Tibial nerve (tissue), 4 donors: ENCODE data around the gene ZBTB44. TPM values are rescaled to one million over a fixed set of nuclear protein-coding genes. Genes with fewer than 3 reads are reported as not detected.
"Not testable (repeated sequence)": the region's sequence is repeated elsewhere in the genome, so short reads cannot be mapped to it uniquely, and the experiment has no call there.

Experiments used
- DNase-seq, 2 donors: peaks; one replicate each; pipeline ENCODE4 v3.0.0-alpha.2; 2019; ENCODE audit warnings: low spot score in 2 of 2
- H3K27ac ChIP-seq, 4 donors: fragments of 200-600 bp; sonication (generic) in 3 of 4; one replicate each; pipeline ENCODE4 v1.5.1; 2017 to 2019; ENCODE audit warnings: mild to moderate bottlenecking in 1 of 4
- H3K27me3 ChIP-seq, 2 donors: fragments of 200-600 bp; sonication (generic) in 1 of 2; one replicate each; pipeline versions ENCODE4 v1.5.1 to v1.6.0; 2017 to 2019
- H3K36me3 ChIP-seq, 3 donors: fragments of 200-600 bp; sonication (generic); one replicate each; pipeline ENCODE4 v1.5.1; 2018 to 2019
- H3K4me1 ChIP-seq, 4 donors: fragments of 200-600 bp; sonication (generic) in 3 of 4; one replicate each; pipeline ENCODE4 v1.5.1; 2017 to 2019
- H3K4me3 ChIP-seq, 4 donors: fragments of 200-600 bp; sonication (generic) in 3 of 4; one replicate each; pipeline ENCODE4 v1.5.1; 2017 to 2019; ENCODE audit warnings: mild to moderate bottlenecking in 1 of 4, moderate library complexity in 1 of 4
- H3K9me3 ChIP-seq, 4 donors: fragments of 200-600 bp; sonication (generic) in 3 of 4; one replicate each; pipeline ENCODE4 v1.5.1; 2017 to 2019
- EP300 ChIP-seq, 2 donors: sonication (generic); formaldehyde crosslinking; IDR thresholded peaks; one replicate each; pipeline ENCODE4 v1.6.1; 2017; ENCODE audit warnings: antibody characterized with exemption in 2 of 2, mild to moderate bottlenecking in 1 of 2
- POLR2A ChIP-seq, 2 donors: fragments of 450-650 bp; IDR thresholded peaks; one replicate each; pipeline ENCODE4 v1.6.1; 2017; ENCODE audit warnings: antibody characterized with exemption in 2 of 2, mild to moderate bottlenecking in 2 of 2, moderate library complexity in 2 of 2
- WGBS, 2 donors: methylation state at CpG; one replicate each; pipeline ENCODE4 v1.1.5; 2018; 5-methylcytosine and 5-hydroxymethylcytosine counted together
- total RNA-seq, 4 donors: library from RNA; depleted of rRNA; stranded (reverse); fragments of >200 nt; gene quantifications; one replicate each; pipeline ENCODE4 v1.1.0, GENCODE V29; 2016
- TF ChIP-seq, protein P1 (sequence below), 5 experiments: fragments of 200-600 bp in 3 of 5; fragments of 450-650 bp in 2 of 5; sonication (generic) in 3 of 5; IDR thresholded peaks; one replicate each; pipeline ENCODE4 v1.5.1; 2016 to 2019; ENCODE audit warnings: antibody characterized with exemption in 5 of 5, mild to moderate bottlenecking in 3 of 5, moderate library complexity in 2 of 5

ZBTB44 gene
- total RNA-seq, 4 donors from 2014 or later: 45.3 to 62.1 (median 55.8) TPM

DNA sequence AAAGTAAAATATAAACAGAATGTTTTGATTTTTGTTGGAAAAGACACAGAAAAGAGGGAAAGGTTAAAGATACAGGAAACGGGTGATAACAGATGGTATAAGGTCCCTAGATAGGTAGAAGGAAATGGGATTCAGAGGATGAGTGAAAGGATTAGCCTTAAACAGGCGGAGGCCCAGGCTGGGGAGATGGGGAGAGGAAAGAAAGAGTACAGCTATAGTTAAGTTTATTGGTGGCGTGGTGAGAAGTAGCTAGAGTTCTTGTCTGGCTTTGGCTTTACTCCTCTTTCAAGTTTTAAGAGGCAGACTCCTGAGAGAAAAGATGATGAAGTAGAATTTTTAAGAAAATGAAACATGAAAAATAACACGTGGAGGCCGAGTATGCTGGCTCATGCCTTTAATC is 13.7 kb downstream of the ZBTB44 start:
- no peak overlapping the region for H3K27ac ChIP-seq
- no peak for DNase-seq
- H3K27me3 ChIP-seq: no peaks in the 10 kb centered on the region
- H3K4me1 ChIP-seq: peaks cover 0 to 15% (median 3%) of the 10 kb centered on the region in 4 donors
- peaks cover 0 to 10% (median 0%) of the 10 kb centered on the region in 3 donors for H3K36me3 ChIP-seq
- H3K4me3 ChIP-seq: no peak overlapping the region
- WGBS, 2 donors: 61 to 65% methylated on average over 5 of the region's 5 CpGs
- H3K9me3 ChIP-seq: peaks cover 0 to 11% (median 3%) of the 10 kb centered on the region in 4 donors
- TF ChIP-seq, protein P1, sequence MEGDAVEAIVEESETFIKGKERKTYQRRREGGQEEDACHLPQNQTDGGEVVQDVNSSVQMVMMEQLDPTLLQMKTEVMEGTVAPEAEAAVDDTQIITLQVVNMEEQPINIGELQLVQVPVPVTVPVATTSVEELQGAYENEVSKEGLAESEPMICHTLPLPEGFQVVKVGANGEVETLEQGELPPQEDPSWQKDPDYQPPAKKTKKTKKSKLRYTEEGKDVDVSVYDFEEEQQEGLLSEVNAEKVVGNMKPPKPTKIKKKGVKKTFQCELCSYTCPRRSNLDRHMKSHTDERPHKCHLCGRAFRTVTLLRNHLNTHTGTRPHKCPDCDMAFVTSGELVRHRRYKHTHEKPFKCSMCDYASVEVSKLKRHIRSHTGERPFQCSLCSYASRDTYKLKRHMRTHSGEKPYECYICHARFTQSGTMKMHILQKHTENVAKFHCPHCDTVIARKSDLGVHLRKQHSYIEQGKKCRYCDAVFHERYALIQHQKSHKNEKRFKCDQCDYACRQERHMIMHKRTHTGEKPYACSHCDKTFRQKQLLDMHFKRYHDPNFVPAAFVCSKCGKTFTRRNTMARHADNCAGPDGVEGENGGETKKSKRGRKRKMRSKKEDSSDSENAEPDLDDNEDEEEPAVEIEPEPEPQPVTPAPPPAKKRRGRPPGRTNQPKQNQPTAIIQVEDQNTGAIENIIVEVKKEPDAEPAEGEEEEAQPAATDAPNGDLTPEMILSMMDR (IDR thresholded peaks at IDR 0.05): no peak
- TF ChIP-seq POLR2A (IDR thresholded peaks at IDR 0.05) (no peak), EP300 (IDR thresholded peaks at IDR 0.05) (no peak)

DNA sequence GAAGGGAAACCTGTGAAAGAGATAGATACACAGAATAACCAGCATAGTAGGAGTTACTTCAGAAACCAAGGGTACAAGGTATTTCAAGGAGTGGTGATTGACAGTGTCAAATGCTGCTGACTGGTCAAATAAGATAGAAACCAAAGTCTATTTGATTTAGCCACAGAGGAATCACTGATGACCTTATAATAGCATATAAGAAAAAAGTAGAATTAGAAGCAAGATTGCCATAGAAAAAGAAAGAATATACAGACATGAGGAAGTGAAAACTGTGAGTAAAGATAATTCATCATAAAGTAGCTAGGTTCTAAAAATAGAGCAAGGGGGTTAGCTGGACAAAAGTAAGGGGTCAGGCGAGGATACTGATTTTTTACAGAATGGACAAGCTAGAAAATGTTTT is 14.2 kb downstream of the ZBTB44 start:
- no peak for DNase-seq
- Histone ChIP-seq H3K4me3 (no peak overlapping the region), H3K27me3 (no peaks in the 10 kb centered on the region), H3K36me3 (peaks cover 0 to 8% (median 0%) of the 10 kb centered on the region in 3 donors), H3K27ac (no peak overlapping the region), H3K9me3 (peaks cover 0 to 7% (median 1%) of the 10 kb centered on the region in 4 donors), H3K4me1 (peaks cover 0 to 15% (median 3%) of the 10 kb centered on the region in 4 donors)
- WGBS, 2 donors: 49 to 64% methylated on average over 1 of the region's 1 CpG
- TF ChIP-seq, protein P1 (IDR thresholded peaks at IDR 0.05): no peak
- TF ChIP-seq POLR2A (IDR thresholded peaks at IDR 0.05) (no peak), EP300 (IDR thresholded peaks at IDR 0.05) (no peak)

DNA sequence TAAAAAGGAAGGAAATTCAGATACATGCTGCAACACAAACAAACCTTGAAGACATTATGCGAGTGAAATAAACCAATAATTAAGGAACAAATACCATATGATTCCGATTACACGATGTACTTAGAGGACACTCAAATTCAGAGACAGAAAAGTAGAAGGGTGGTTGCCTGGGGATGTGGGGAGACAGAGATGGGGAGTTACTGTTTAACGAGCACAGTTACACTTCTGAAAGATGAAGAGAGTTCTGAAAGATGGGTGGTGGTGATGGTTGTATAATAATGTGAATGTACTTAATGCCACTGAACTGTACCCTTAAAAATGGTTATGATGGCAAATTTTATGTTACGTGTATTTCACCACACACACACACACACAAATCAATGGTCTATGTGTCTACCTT is 14.7 kb downstream of the ZBTB44 start:
- TF ChIP-seq EP300 (IDR thresholded peaks at IDR 0.05) (no peak), POLR2A (IDR thresholded peaks at IDR 0.05) (no peak)
- TF ChIP-seq, protein P1 (IDR thresholded peaks at IDR 0.05): no peak
- peaks cover 0 to 8% (median 0%) of the 10 kb centered on the region in 3 donors for H3K36me3 ChIP-seq
- 96 to 97% methylated on average over 5 of the region's 5 CpGs for WGBS, 2 donors

GRCh38 chr11:130295657-130296056 is 19.1 kb downstream of the ZBTB44 start:
- no peak for TF ChIP-seq POLR2A (IDR thresholded peaks at IDR 0.05)
- TF ChIP-seq, protein P1 (IDR thresholded peaks at IDR 0.05): no peak
- no peak for TF ChIP-seq EP300 (IDR thresholded peaks at IDR 0.05)
- Histone ChIP-seq H3K4me1 (peaks cover 0 to 11% (median 0%) of the 10 kb centered on the region in 4 donors), H3K27ac (no peak overlapping the region), H3K27me3 (no peaks in the 10 kb centered on the region), H3K9me3 (no peaks in the 10 kb centered on the region), H3K4me3 (no peak overlapping the region), H3K36me3 (no peaks in the 10 kb centered on the region)
- DNase-seq: no peak
- WGBS, 2 donors: 79 to 82% methylated on average over 4 of the region's 4 CpGs

More for the DNA sequence above, 14.7 kb downstream of the ZBTB44 start:
- Histone ChIP-seq H3K4me3 (no peak overlapping the region), H3K27ac (no peak overlapping the region), H3K4me1 (peaks cover 0 to 17% (median 3%) of the 10 kb centered on the region in 4 donors), H3K27me3 (no peaks in the 10 kb centered on the region), H3K9me3 (peaks cover 0 to 1% (median 0%) of the 10 kb centered on the region in 4 donors)
- DNase-seq: no peak

DNA sequence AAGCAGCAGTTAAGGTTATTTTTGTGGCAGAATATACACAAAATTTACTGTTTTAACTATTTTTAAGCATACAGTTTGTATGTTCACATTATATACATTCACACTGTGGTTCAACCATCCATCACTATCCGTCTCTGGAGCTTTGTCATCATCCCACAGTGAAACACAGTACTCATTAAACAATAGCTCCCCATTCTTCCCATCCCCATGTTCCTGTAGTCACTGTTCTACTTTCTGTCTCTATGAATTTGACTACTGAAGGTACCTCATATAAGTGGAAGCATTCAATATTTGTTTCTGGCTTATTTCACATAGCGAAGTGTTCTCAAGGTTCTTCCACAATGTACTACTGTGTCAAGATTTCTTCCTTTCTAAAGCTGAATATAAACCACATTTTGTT is 32.6 kb downstream of the ZBTB44 start:
- no peaks in the 10 kb centered on the region for H3K4me1 ChIP-seq
- TF ChIP-seq POLR2A (IDR thresholded peaks at IDR 0.05) (no peak), EP300 (IDR thresholded peaks at IDR 0.05) (no peak)
- TF ChIP-seq, protein P1 (IDR thresholded peaks at IDR 0.05): no peak
- WGBS, 2 donors: 87 to 91% methylated on average over 2 of the region's 2 CpGs
- H3K9me3 ChIP-seq: peaks cover 0 to 24% (median 0%) of the 10 kb centered on the region in 4 donors
- no peaks in the 10 kb centered on the region for H3K36me3 ChIP-seq
- no peak overlapping the region for H3K4me3 ChIP-seq
- no peak for DNase-seq
- H3K27me3 ChIP-seq: no peaks in the 10 kb centered on the region
- no peak overlapping the region for H3K27ac ChIP-seq

DNA sequence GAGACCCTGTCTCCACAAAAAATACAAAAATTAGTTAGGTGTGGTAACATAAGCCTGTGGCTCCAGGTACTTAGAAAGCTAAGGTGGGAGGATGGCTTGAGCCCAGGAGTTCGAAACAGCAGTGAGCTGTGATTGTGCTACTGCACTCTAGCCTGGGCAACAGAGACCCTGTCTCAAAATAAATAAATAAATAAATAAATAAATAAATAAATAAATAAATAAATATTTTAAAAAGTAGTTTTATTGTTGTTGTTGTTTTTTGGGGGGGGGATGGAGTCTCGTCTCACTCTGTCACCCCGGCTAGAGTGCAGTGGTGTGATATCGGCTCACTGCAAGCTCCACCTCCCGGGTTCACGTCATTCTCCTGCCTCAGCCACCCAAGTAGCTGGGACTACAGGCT is 33.4 kb downstream of the ZBTB44 start:
- not testable (repeated sequence) for H3K27me3 ChIP-seq, H3K27ac ChIP-seq, H3K36me3 ChIP-seq, H3K4me1 ChIP-seq, H3K4me3 ChIP-seq, DNase-seq
- WGBS, 2 donors: 94 to 95% methylated on average over 6 of the region's 6 CpGs
- peaks cover 0 to 24% (median 0%) of the 10 kb centered on the region in 4 donors for H3K9me3 ChIP-seq
